22Rv1 (cell line): Measurements from ENCODE around the gene ACE.

Experiments used
- H3K27ac ChIP-seq: fragments of 450-650 bp; 2 replicates; pipeline ENCODE4 v1.5.1; 2017
- ZFX ChIP-seq: fragments of 450-650 bp; IDR thresholded peaks from 2 replicates; pipeline ENCODE4 v1.6.1; 2017; ENCODE audit warnings: antibody characterized with exemption, borderline replicate concordance
- TF ChIP-seq, protein P1 (sequence below): fragments of 450-650 bp; IDR thresholded peaks from 2 replicates; pipeline ENCODE4 v1.5.1; 2017; ENCODE audit warnings: mild to moderate bottlenecking

ACE gene

DNA sequence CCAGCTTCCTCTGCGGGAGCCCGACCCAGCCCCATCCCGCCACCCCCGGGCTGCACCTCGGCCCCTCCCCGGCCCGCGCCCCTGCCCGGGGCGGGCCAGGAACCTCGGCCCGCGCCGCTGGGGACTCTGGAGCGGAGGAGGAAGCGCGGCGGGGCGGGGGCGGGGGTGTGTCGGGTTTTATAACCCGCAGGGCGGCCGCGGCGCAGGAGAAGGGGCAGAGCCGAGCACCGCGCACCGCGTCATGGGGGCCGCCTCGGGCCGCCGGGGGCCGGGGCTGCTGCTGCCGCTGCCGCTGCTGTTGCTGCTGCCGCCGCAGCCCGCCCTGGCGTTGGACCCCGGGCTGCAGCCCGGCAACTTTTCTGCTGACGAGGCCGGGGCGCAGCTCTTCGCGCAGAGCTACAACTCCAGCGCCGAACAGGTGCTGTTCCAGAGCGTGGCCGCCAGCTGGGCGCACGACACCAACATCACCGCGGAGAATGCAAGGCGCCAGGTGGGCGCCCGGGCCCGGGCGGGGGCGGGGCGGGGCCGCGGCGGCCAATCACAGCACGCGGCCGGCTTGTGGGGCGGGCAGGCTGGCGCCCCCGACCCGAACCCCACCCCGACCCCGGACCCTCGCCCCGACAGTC is at the start of gene ACE:
ACE (plus strand) TSS at position 208 of the 626 bp plus-strand sequence; CDS start at position 242, 34 bp downstream.
- no peak for TF ChIP-seq ZFX
- TF ChIP-seq, protein P1, sequence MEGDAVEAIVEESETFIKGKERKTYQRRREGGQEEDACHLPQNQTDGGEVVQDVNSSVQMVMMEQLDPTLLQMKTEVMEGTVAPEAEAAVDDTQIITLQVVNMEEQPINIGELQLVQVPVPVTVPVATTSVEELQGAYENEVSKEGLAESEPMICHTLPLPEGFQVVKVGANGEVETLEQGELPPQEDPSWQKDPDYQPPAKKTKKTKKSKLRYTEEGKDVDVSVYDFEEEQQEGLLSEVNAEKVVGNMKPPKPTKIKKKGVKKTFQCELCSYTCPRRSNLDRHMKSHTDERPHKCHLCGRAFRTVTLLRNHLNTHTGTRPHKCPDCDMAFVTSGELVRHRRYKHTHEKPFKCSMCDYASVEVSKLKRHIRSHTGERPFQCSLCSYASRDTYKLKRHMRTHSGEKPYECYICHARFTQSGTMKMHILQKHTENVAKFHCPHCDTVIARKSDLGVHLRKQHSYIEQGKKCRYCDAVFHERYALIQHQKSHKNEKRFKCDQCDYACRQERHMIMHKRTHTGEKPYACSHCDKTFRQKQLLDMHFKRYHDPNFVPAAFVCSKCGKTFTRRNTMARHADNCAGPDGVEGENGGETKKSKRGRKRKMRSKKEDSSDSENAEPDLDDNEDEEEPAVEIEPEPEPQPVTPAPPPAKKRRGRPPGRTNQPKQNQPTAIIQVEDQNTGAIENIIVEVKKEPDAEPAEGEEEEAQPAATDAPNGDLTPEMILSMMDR, result peak; percentile 40
- peak within 1 kb of the TSS; percentile 91 for H3K27ac ChIP-seq

DNA sequence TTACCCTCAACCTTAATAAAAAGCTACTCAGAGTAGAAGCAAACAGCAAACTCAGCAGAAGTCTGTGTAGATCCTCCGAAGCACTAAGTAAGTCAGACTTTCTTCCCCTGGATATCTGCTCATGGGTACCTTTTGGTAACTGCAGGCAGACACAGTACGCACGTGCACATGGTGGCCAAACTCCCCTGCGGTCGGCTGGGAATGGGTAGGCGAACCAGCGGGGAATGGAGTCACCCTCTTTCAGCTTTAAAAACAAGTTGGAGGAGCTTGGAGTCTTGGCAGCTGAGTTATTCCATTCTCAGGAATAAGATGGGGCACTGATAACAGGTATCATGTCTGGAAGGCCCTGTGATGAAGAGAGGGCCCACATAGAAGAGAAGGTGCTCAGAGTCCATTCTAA is 47.1 kb upstream of the ACE start:
- no peak overlapping the region for H3K27ac ChIP-seq
- TF ChIP-seq, protein P1, result no peak
- TF ChIP-seq ZFX, result no peak

DNA sequence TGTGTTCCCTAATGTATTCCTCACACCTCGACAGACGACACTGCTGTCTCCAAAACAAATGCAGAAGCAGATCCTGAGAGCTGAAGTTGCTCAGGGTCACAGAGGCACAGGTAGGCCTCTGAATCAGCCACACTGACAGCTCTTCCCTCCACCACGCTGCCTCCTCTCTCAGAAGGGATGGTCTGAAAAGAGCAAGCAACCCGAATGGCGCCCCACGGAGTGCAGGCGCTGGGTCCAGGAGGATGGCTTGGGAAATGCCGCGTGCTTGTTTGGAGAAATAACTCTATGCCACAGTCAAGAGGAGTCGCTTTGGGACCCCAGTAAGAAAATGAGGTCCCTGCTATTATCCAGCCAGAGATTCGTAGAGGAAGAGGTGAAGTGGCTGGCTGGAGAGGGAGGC is 46.6 kb upstream of the ACE start:
- no peak overlapping the region for H3K27ac ChIP-seq
- no peak for TF ChIP-seq ZFX
- TF ChIP-seq, protein P1, result no peak

DNA sequence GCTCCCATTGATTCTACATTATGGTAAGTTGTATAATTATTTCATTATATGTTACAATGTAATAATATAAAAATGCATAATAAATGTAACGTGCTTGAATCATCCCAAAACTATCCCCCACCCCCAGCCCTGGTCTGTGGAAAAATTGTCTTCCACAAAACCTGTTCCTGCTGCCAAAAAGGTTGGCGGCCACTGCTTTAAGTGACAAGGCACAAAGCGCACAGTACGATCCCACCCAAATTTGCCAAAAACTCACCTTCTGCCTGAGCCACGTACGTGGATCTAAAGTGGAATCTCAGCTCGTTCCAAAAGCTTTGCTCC is 45.3 kb upstream of the ACE start:
- TF ChIP-seq, protein P1, result no peak
- no peak for TF ChIP-seq ZFX
- peak overlapping the region; percentile 81 for H3K27ac ChIP-seq

DNA sequence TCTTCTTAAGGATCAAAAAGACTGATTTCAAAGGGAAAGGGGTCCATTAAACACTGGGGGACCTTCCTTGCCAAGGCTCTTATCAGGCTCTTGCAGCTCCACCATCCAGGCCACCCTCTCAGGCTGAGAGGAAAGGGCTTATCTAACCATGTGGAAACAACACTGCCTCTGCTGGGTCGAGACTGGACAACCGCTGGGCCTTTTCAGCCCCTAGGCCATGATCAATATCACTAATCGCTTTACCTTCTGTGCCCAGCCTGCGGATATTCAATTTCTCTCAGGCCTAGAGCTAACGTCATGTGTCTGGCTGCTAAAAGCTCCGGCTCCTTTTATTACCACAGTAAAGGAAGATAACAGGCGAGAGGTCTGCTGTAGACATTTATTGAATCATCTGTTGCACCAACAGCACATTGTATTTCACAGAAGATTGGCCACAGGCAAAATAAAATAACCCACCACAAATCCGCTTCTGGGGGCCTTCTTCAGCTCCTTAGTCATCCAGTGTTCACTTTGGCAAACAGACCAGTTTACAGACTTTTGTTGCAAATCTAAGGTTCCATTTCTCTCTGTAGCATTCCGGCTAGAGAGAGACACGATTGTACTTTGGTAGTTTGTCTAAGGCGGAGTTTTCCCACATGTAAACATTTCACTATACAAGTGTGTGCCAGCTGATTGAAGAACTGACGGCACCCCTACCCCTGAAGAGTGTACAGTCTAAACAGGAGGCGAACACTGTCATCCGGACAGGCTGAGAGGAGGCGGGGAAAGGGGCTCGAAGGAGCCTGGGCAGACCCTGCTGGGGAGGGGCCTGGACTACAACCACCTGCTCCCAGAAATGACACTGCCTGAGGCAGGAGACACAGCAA is 44.7 kb upstream of the ACE start:
- TF ChIP-seq ZFX, result no peak
- TF ChIP-seq, protein P1, result no peak
- peak overlapping the region; percentile 81 for H3K27ac ChIP-seq

DNA sequence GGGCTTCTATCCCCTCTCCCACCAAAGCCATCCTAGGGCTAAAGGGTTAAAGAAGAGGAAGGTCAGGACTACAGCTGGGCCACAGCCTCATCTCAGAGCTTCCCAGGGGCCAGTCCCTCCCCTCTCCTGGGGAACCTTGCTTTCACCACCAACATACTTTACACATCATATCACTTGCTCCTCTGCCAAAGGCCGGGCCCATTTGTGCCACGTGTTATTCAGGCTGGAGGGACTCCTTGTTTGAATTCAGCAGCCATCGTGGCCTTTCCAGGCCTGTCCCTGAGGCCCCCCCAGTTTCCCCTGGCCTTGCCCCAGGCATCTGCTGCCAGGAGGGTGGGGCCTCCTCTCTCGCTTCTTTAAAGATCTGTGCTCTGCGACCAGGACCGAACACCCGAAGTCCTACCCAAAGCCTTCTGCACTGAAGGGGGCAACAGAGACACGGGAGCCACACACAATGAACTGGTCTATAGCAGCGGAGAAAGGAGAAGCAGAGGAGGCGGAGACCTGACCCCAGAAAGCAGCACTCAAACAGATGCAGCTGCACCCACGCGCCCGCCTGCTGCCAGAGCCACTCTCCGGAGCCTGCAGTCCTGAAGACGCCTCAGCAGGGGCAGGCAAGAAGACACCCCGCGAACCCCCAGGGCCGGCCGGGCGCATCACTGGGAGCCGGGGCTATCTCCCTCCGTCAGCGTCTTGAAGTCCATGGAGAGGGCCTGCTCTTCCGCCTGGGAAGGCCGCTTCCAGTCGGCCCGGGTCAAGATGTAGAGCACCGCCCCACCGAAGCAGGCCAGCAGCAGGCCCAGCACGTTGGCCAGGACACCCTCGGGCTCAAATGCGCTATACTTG is 42.9 kb upstream of the ACE start:
- H3K27ac ChIP-seq, result peak overlapping the region; percentile 81
- TF ChIP-seq, protein P1, result no peak
- TF ChIP-seq ZFX, result no peak
